NCI-H748 (cell line): ENCODE measurements around the gene RUSF1.
"Not testable (repeated sequence)": the region's sequence is repeated elsewhere in the genome, so short reads cannot be mapped to it uniquely, and the experiment has no call there.

Source experiments
- DNase-seq: peaks from one replicate; lab custom pipeline; 2025; ENCODE audit not compliant: unreplicated experiment; lab: John Stamatoyannopoulos, UW

Gene RUSF1

DNA sequence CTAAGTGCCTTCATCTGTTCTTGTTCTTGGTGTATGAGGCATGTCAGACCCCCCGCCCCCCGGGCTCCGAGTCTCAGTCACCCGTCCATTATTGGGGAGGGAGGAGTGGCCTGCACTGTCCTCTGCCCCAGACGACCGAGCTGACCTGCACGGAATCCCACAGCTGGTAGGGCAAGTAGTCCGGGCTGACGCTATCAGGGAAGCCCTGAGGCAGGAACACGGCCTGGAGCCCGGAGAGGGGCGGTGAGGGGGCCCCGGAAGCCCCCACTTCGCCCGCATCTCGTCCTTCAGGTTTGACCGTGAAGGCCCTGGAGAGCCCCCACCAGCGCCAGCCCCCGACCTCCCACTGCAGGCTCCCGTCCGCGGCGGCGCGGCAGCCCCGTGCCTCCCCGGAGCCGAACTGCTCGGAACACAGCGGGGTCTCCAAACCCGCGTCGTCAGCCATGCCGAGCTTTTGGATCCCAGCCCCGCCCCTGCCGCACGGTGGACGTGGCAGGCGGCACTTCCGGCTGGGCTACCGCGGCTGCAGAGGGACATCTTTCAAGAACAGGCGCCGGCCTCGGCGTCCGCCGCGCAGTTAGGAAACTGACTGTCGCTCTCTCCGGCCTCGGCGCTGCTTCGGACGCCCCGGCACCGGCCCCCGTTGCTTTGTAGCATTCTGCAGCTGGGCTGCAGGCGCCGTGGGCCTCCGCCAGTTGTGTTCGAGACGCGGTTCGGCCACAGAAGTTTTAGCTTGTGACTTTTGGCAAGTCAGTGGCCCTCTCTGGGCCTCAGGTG lies at the start of gene RUSF1:
RUSF1 (minus strand) TSS at position 463 of the 777 bp plus-strand sequence; CDS start at position 445, 18 bp downstream.
- DNase-seq, result peak; percentile 89

DNA sequence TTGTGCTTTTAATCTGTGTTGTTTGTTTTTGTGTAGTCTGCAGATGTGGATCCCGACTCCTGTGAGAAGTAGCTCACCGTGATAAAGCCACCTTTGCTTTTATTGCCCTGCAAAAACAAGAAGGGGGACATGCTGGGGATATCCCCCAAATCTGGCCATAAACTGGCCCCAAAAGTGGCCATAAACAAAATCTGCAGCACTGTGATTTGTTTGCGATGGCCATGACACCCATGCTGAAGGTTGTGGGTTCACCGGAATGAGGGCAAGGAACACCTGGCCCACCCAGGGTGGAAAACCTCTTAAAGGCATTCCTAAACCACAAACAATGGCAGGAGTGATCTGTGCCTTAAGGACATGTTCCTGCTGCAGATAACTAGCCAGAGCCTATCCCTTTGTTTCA lies 34.6 kb upstream of the RUSF1 start:
- no peak for DNase-seq

GRCh38 chr16:31539762-31540161 lies 31.6 kb upstream of the RUSF1 start:
- DNase-seq, result not testable (repeated sequence)

DNA sequence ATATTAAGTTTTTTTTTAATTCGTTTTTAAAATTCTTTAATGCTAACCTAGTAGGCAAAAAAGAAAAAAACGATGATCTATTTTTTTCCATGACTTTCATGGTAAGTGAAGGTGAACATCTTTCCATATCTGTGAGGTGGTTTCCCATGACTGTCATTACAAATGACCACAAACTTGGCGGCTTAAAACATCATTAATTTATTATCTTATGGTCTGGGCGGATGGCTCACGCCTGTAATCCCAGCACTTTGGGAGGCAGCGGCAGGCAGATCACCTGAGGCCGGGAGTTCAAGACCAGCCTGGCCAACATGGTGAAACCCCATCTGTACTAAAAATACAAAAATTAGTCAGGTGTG lies 30.0 kb upstream of the RUSF1 start:
- DNase-seq, result not testable (repeated sequence)

DNA sequence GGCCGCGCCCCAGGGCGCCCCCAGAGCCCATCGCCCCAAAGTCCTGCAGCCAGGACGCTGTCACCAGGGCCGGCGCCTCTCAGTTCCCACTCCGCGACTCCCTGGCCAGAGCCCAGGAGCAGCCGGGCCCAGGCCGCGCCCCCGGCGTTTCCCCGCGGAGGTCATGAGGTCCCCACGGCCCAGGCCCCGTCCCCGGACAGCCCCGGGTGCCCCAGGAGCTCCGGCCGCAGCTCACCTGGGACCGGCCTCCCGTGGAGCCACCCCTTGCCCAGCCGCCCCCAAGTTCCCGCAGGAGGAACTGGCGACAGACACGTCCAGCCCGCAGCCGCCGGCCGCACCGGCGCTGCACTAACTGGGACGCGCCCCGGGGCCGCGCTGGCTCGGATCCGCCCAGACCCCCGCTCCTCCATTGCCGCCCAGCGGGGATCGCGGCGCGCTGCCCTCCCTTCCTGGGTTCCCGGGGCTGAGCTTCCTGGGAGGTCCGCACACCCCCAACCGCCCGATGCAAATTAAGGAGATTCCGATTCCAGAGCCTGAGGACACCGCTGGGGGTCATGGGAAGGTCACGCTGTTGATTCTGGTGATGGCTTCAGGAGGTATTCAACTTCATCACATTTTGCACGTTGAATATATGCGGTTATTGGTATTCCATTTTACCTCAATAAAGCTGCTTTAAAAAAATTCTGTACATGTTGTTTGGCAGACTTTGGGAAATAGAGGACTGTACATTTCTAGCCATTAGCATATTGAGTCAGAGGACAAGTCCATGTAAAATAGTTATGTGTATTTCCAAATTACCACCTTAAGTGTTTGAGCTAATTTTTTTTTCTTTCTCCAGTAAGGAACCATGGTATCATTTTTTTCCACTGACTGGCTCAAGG lies 29.4 kb upstream of the RUSF1 start:
- DNase-seq, result no peak

DNA sequence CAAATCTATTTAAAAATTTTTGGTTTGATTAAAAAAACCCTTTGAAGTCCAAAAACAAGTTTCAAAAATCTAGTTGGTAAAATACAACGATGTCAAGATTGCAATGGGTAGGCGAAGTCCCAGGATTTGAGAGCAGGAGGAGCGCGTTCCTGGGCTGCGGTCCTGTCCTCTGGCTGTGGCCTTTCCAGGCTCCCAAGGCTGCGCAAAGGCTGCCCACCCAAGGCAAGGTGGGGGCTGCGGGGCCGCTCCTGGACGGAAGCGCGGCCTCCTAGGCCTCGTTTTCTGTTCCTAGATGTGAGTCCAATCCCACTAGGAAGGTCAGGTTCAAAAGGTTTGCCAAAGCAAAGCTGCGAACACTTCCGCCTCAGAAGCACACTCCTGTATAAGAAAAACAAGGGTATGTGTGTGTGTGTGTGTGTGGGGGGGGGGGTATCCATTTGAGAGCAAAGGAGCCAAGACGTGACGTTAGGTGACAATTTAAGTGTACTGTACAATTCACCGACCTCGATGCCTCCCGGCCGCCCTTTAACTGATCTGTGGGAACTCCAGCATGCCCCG lies 28.7 kb upstream of the RUSF1 start:
- DNase-seq, result no peak

DNA sequence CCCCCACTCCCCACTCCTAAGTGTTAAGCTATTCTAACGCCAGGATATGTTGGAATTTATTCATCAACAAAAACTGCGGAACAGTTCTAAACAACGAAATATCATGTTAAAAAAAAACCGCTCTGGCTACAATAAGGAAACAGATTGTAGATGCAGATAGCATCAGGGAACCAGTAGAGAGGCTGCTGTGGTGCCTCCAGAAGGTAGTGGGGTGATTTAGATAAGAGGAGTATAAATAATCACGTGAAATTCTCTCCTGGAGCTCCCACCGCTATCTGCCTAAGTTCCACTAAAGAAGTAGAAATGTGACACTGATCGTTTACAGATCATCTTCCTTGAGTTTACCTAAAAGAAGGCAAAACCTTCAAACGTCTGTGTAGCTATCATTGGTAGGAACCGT lies 27.5 kb upstream of the RUSF1 start:
- DNase-seq, result no peak

DNA sequence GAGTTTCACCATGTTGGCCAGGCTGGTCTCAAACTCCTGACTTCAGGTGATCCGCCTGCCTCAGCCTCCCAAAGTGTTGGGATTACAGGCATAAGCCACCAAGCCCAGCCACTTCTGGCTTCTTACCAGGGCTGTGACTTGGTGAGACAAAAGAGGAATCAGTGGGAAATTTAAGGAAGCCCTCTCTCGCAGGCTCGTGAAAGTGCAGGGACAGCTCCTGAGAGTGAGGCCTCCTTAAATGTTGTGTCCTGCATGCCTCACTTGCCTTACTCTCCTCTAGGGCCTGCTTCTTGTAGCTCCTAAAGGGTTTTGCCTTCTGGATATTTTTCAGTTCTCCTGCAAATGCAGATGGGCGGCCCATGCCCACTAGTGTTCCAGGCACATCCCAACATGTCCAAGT lies 24.7 kb upstream of the RUSF1 start:
- no peak for DNase-seq

- DNase-seq, result no peak
These were observed 23.9 kb upstream of the RUSF1 start for GRCh38 chr16:31532120-31532519.

DNA sequence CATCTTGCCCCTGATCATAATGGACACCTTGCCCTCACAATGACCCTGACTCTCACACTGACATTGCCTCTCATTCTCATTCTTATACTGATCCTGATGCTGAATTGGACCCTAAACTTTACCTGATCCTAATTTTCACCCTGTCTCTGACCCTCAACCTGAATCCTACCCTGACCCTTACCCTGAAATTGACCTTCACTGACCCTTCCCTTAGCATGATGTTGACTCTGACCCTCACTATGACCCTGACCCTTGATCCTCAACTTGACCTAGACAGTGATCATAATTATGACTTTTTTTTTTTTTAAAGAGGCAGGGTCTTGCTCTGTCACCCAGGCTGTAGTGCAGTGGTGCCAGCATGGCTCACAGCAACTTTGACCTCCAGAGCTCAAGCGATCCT lies 22.9 kb upstream of the RUSF1 start:
- no peak for DNase-seq

GRCh38 chr16:31530405-31530804 lies 22.2 kb upstream of the RUSF1 start:
- no peak for DNase-seq

DNA sequence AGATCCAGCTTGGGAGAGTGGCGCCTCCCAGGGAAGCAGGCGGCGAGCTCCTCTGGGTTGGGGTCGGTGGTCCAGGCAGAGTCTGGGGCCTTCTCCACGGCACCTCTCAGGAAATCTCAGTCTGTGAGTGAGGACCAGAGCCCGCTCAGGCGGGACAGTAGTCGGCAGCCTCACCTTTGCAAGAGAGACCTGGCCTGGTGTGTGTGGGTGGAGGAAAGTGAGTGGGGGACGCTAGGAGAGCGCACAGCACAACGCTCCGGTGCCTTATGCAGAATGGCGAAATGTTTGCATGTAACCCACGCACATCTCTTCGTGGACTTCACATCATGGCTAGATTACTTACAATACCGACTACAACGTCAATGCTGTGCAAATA lies 21.7 kb upstream of the RUSF1 start:
- DNase-seq, result no peak

DNA sequence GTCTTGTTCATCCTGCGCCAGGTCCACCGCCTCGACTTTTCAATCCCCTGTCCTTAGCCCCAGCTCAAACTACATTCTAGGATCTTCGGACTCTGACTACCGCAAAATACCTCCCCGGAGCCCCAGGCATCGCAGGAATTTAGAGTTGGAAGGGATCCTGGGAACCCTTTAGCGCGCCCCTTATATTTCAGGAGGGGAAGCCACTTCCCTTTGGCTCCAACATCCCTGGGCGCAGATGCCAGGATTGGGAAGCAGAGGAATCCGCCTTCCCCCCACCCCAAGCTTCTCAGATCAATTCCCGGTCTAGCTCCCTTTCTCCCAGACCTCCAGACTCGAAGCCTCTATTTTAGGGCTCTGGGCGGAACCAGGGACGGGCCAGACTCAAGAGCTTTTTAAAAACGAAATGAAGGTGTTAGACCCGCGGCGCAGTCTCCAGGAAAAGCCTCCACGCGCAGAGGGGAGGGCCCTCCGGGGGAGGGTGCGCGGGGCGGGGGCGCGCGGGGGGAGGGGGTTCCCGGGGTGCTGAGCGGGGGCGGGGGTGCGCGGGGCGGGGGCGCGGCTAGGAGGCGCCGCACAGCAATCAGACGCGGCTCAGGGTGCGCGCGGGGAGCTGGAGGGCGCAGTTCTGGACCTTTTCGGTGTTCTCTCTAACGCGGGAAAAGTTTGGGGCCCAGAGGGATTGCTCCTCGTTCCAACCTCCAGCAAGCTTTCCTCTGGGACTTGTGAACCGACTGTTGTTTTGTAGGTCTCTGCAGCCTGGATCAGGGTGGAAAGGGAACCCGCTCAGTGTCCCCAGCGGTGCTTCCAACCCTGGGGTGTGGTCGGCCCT lies 21.1 kb upstream of the RUSF1 start:
- peak; percentile 62 for DNase-seq

GRCh38 chr16:31528523-31529107 lies 20.4 kb upstream of the RUSF1 start:
- DNase-seq, result no peak

- no peak for DNase-seq
These were observed 19.6 kb upstream of the RUSF1 start, which contains the start of gene AHSP for GRCh38 chr16:31527734-31528274. Gene AHSP (plus strand): TSS chr16:31527900. CDS start chr16:31528140, 240 bp downstream.

DNA sequence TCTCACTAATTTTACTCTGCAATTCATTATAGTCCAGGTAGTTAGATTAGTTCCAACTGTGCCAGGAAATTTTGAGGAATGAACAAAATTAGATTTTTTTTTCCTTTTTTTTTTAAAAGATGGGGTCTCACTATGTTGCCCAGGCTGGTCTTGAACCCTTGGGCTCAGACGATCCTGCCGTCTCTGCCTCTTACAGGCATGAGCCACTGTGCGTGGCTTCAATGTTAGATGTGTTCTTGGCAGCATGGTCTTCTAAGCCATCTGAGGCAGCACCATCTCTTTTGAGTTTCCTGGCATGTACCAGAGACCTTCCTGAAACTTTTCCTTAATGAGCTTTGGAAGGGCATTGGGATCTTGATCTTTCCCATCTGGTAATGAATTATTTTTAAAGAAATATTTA lies 16.9 kb upstream of the RUSF1 start:
- DNase-seq, result no peak

DNA sequence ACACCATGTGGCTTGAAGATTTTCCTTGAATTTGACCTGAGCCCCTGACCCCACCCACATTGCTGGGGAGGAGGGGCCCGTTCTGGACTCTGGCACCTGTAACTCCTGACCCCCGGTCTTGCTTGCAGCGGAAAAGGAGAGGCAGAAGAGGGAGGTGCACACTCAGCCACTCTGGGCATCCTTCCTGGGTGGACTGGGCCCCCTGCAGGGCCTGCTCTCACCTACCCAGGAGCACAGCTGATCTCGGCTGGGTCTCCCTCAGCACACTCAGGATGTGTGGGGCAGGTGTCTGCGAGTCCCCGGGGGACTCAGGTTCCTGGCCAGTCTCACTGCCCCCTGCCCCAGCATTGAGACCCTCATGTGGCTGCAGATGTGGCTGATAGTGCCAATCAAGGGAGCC lies 15.6 kb upstream of the RUSF1 start:
- not testable (repeated sequence) for DNase-seq

DNA sequence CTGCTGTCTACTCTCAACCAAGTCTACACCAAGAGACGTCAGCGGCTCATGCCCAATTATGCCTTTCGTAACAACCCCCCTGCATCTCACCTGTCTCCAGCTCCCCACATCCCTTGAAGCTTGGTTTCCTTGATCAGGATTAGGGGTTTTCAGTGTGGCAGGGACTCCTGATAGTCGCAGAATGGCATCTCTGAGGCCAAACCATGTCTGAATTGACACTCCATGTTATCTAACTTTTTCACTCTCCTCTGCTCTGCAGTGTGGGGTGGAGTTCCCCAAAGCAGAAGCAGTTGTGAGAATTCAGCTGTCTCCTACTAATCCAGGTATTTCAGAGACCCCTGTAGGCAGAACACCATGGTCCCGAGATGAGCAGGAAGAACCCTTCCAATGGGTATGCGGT lies 13.9 kb upstream of the RUSF1 start:
- no peak for DNase-seq

GRCh38 chr16:31521368-31521767 lies 13.2 kb upstream of the RUSF1 start:
- no peak for DNase-seq

DNA sequence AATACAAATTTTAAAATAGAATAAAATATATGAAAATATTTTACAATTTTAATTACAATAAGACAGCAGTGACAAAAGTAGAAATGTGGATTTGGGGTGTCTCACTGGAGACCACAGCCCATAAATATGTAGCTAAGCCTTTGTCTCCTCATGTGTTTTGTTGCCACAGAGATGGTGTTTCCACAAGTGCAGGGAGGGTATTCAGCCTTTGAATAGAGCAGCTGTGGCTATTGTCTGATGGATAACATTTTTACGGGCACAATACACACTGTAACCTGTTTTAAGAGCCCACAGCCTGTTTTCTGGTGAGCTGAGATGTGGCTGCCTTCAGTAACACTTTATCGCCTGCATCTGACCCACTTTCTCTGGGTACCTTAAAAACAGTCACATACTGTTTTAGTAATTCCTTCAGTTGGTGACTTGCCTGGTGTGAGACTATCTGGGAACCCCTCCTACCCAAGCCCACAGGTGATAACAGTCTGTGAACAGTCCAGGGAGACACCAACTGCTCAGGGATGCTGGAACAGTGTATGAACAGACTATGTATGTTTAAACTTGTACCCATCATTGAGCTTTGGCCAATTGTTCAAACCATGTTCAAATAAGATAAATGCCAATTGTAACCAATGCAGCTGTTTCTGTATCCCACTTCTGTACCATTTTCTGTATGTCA lies 11.7 kb upstream of the RUSF1 start:
- peak; percentile 89 for DNase-seq
